SK-MEL-5 (cell line): Measurements from ENCODE around the gene UBAP2L. TPM values are rescaled to one million over a fixed set of nuclear protein-coding genes. Genes with fewer than 3 reads are reported as not detected.
"Not testable (repeated sequence)": the region's sequence is repeated elsewhere in the genome, so short reads cannot be mapped to it uniquely, and the experiment has no call there.

Source experiments
- DNase-seq: peaks from one replicate; pipeline ENCODE4 v3.0.0-alpha.2; 2016; ENCODE audit warnings: low read depth, low spot score
- in situ Hi-C: cut with HindIII; loops from 2 replicates; pipeline ENCODE4 v1.10.0; 2016; ENCODE audit warnings: low sequenced_read_pairs, high pct_unique_total_duplicates, low pct_unique_long_range_greater_than_20kb
- total RNA-seq: library from RNA; depleted of rRNA; stranded (reverse); fragments of >200 nt; shearing (Covaris generic); gene quantifications from 2 replicates; pipeline ENCODE4 v1.2.3, GENCODE V29; 2014

The UBAP2L gene
- total RNA-seq, 1 experiment from 2014 or later = 161 TPM

DNA sequence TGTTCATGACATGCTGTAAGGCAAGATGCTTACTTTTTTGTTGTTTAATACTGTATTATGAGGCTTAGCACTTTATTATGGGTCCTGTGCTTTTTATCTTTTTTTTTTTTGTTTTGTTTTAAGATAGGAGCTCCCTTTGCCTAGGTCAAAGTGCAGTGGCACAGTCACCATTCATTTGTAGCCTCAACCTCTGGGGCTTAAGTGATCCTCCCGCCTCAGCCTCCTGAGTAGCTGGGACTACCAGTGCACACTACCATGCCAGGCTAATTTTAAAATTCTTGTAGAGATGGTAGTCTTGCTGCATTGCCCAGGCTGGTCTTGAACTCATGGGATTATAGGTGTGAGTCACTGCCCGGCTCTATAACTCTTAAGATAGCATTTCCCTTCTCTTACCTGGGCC, 4.6 kb downstream of the UBAP2L start:
- in situ Hi-C loops = no loop called here
- DNase-seq = no peak

DNA sequence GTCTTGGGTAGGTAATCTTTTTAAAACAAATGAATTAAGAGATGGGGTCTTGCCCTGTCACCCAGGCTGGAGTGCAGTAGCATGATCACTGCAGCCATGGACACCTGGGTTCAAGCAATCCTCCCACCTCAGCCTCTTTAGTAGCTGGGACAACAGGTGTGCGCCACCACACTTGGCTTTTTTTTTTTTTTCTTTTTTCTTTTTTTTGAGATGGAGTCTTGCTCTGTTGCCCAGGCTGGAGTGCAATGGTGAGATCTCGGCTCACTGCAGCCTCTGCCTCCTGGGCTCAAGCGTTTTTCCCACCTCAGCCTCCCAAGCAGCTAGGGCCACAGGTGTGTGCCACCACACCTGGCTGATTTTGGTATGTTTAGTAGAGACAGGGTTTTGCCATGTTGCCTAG, 10.4 kb downstream of the UBAP2L start:
- in situ Hi-C loops, DNase-seq: not testable (repeated sequence)

DNA sequence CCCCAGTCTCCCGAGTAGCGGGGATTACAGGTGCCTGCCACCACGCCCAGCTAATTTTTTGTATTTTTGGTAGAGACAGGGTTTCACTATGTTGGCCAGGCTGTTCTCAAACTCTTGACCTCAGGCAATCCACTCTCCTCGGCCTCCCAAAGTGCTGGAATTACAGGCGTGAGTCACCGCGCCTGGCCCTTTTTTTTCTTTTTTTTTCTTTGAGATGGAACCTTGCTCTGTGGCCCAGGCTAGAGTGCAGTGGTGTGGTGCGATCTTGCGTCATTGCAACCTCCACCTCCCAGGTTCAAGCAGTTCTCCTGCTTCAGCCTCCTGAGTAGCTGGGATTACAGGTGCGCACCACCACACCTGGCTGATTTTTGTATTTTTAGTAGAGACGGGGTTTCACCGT, 12.4 kb downstream of the UBAP2L start:
- in situ Hi-C loops, DNase-seq: not testable (repeated sequence)

DNA sequence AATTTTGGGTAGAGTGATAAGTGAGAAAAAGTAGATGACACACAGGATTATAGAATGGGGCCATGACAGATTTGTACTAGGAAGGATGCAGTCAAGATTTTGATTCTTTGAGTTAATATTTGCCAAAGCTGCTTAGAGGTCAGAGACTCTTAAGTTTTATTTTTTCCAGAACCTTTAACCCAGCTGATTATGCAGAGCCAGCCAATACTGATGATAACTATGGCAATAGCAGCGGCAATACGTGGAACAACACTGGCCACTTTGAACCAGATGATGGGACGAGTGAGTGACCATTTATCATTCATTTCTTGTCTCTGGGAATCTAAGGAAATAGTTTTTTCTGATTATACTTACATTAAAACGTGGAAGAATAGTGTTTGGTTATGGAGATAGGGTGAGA, 16.1 kb downstream of the UBAP2L start:
- in situ Hi-C loops = no loop called here
- DNase-seq = no peak

DNA sequence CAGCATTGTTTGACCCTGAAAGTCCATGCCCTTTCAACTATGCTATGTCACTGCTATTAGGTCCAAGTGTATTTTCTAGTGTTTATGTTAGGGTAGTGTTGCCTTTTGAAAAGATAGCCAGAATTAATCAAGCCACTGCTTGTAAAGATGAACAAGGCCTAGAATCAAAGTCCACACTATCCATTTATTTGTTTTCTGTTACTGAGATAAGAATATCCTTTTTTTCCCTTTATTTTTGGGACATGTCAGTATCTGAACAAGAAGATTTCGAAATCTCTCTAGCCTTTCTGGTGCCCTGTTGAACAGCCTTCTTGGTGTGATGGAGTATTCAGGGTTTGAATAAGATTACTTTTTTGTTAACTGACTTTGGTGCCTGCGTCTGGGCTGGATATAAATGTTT, 16.7 kb downstream of the UBAP2L start:
- in situ Hi-C loops = no loop called here
- DNase-seq = no peak

DNA sequence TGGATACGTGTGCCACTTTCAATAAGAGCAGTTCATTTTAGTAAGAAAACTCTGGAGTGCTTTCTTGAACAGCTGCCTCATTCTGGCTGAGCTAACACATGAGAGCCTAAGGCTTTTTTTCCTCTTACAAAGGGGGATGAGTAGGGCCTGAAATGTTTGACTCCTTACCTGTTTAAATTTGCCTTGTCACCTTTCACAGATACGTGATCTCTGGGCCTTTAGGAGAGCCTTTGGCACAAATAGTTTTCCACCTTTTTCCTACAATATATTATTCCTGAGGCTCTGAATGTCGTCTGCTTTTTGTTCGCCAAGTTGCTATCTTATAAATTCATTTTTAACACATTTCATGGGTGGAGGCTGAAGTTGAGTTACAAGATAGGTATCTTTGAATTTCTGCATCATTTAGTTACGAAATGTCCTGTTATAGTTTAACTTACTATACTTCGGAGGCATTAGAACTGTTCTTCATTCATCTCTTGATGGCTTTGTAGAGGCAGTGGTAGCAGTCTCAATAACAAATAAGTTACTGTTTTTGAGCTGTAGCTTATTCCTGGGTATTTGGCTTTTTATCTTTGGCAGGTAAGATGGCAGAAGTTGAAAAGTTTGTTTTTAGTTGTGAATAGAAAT, 17.2 kb downstream of the UBAP2L start:
- in situ Hi-C loops = no loop called here
- DNase-seq = no peak

DNA sequence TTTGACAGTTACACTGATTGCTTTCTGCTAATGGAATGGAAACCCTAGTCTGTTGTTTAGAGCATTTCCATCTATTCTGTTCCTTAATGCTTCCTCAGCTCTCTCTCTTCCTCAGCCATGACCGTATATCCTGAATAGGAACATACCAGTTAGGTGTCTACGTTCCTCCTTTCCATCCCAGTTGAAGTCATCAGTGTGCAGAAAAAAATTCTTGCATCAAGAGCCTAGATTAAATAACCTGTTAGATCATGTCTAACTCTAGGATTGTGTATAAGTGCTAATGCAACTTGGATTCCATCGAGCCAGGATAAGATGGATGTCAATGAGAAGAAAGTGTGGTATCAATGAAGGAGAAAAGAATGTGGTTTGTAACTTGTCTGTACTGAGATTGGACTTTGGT, 18.7 kb downstream of the UBAP2L start:
- in situ Hi-C loops = no loop called here
- DNase-seq = no peak

DNA sequence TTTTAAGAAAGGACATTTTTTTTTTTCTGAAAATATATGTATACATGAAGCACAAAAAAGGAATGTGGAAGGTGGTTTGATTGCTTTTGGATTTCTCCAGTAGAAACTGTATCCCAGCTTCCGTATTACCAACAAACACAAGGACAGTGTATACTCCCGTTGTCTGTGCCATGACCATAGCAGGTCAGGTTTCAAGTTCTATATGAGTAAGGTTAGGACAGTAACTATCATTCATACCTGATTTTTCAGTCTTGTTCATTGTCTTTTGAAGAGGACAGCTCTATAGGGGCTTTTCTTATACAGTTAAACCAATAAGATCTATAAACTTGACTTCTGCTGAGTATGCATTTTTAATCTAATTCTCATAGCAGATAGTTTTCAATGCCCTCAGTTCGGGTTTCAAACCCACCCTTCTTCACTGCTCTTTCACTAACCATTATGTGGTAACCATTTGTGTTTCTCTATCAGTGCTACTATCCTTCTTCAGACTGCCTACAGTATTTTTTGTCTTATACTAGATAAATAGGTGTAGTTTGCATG, 19.6 kb downstream of the UBAP2L start:
- DNase-seq = no peak
- in situ Hi-C loops = no loop called here

DNA sequence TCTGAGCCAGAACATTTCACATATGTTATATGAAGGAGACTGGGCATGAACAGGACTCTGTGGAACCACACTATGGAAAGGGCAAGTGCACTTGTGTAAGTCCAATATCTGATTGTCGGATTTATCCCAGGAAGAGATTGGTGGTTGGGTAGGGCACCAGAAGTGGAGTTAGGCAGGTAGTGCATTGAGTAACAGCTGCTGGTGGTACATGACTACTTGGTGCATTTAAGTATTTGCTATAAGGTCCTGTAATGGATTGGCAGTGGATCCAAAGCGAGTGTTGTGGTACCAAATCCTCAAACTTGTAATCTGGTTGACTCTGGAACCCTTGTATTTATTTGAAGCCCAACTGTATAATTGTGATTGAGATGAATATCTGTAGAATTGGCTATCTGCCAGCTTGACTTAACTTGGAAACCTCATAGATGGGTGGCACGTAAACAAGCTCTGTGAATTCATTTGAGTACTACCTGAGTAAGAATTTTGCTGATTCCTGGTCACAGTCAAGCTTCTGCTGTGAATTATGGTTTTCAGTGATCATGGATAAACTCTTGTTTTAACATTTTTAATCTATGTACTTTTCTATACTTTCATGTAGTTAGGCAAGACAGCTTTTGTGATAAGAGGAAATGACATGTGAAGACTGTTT, 21.1 kb downstream of the UBAP2L start:
- DNase-seq = no peak
- in situ Hi-C loops = no loop called here

DNA sequence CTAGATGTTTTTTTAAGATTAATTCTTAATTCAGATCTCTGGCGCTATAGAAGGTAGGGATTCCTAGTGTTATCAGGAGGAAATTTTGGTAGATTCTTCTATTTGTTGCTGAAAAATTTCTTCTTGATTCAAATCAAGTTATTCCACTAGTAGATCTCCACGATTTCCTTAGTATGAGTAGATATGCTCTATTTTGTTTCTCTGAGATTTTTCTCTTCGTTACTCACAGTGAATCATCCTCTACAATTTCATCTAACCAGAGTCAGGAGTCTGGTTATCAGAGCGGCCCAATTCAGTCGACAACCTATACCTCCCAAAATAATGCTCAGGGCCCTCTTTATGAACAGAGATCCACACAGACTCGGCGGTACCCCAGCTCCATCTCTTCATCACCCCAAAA, 32.9 kb downstream of the UBAP2L start:
- in situ Hi-C loops = no loop called here
- no peak for DNase-seq

DNA sequence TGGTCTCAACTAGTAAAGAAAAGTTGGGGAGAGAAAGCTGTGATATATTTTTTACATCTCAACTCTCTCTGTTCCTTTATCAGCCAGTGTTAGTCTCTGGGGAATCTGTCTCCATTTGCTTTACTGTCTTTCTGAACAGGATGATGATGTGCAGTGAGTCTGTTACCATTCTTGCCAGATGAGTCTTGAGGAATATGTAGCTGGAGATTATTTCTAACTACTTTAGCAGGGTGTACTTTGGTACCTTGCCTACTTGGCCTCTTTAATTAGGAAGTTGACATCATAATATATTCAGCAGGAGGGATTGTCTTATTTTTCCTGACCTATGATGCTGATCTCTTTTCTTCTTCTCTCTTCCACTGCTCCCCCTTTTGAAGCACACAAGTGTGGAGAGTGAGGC, 35.9 kb downstream of the UBAP2L start:
- in situ Hi-C loops = no loop called here
- DNase-seq = no peak

DNA sequence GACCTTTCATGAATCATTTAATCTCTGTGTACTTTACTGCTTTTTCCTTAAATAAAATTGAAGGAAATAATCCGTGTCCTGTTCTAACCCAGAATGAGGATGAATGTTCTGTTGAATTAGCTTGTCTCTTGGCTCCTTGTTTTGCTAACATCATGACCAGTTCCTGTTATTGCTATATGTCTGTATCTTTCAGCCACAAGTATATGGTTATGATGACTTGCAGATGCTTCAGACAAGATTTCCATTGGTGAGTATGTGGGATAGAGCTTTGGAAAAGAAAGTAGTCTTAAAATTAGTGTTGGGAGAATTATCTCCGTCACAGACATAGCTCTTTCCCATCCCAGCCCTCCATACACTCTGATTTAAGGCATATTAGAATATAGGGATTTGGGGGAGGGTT, 38.0 kb downstream of the UBAP2L start:
- in situ Hi-C loops = no loop called here

DNA sequence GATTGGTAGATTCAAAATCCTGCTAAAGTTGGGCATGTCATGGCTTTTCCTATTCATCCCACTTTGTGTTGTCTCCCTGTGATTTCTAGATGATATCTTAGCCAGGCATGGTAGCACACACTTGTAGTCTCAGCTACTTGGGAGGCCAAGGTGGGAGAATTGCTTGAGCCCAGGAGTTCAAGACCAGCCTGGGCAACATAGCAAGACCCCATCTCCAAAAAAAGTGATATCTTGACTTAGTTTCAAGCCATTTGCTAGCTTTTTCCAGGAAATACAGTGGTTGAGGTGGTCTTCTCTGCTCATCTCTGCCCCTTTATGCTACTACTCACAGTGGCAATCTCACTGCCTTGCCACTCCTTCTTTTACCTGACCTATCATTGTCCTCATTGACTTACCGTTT, 39.4 kb downstream of the UBAP2L start:
- in situ Hi-C loops = no loop called here
- no peak for DNase-seq

More for the DNA sequence above, 38.0 kb downstream of the UBAP2L start:
- DNase-seq = no peak

DNA sequence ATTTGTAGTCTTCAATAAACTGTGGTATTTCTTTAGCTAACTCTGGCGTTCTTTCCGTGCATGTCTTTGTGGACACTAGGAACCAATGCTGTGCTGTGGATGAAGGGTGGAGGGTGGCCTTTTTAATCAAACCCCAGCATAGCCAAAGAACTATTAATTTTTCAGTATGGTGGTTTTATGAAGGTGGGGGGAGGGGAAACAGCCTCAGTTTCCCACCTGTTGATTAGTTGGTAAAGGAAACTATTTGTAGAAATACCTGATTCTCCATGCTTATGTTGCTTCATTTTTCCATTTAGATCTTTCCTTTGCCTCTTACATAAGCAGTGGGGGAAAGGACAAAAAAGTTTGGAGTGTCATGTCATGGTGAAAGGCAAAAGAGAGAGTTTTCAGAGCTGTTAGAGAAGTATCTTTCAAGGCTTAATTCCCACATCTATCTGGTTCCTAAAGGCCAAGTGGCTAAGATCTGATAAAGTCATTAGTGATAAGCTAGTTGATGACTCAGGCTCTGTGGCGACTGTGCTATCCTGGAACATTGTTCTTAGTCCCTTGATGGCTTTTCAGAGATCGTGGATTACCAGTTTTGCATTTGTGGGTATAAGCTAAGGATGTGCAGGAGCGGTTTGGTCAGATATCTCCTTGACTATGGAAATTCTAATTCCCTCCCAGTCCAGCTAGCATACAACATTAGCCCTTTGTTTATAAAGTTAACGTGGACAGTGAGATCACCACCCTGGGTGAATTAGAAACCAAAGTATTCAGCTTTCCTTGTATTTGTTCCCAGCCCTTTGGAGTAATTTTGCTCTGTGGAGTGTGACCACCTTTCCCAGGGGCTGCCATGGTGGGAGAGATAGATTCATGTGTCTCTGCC, 42.9 kb downstream of the UBAP2L start:
- in situ Hi-C loops = no loop called here
- DNase-seq = no peak

DNA sequence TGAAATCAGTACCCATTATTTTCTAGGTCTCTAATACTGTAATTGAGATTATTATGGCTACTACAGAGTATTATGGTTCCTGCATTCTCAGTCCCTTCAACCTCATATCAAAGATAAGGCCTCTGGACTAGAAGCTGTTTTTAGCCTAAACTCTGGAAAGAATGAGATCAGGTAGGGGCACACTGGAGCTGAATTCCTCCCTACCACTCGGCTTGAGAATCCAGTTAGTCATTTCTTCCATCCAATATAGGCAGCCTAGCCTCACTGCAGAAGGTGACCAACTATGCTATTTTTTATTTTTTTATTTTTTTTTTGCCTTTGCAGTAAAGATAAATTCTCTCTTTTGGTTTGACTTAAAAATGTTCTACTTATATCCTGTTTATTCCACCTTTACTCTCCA, 43.7 kb downstream of the UBAP2L start:
- in situ Hi-C loops = no loop called here
- no peak for DNase-seq

DNA sequence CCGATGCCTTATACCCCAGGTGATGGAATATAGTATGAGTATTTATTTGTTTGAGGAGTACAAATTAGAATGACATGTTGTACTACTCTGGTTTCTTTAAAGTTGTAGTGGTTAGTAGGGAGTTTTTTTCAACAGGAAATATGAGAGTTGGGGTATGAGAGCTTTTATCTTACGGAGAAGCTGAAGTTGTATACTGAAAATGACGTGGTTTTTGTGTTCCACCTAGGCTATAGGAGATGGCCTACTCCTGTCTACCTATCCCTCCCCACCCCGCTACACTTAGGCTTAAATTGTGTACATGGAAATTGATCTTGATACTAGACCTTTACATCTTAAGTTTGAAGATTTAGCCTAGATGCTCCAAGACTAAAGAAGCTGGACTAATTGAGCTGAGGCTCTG, 44.8 kb downstream of the UBAP2L start:
- in situ Hi-C loops = no loop called here
- no peak for DNase-seq

DNA sequence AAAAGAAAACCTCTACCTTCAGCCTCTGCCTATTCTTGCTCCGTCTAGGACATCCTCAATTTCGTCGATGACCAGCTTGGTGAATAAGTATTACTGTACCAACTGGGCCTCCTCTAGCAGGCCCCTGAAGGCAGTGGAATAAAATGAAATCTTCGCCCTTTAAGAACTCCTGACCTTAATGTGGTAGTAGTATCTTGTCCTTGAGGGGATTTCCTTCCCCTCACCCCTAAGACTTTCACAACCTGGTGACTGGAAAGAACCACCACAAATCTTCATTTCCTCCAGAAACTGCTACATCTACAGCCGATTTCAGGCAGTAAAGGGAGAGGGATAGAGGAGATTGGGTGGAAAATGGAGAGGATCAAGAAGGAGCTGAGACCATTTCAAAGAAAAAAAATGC, 50.1 kb downstream of the UBAP2L start:
- in situ Hi-C loops = no loop called here

DNA sequence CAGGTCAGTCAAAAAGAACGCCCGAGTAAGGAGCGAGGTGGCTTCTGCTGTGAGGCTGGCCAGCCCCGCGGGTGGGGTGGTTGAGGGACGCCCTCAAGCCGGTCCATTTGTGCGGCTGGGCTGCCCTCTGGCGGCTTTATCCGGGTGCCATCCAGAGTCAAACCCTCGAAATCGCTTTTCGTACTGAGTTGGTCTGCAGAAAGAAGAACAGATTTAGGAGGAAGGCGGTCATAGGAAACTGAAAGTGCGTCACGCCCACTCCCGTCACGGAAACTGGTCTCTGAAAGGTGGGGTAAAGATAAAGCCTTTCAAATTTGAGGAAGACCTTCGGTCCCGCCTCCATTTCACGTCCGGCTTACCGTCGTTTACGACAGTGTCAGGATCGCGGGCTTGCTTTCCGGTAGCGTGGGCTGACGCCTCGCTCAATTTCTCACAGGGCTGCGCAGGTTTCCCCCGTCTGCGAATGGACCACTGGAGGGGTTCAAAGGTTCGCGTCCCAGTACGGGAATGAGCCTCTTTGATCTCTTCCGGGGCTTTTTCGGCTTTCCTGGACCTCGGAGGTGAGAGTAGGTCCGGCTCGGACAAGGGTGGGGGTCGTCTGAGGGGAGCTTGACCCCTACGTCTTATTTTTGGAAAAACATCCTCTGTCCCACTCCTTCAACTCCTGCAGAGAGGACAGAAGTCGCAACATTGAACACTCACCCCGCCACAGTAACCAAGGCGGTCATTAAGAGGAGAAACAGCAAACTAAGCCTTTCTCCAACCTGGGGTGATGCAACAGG, 51.7 kb downstream of the UBAP2L start, which contains the start of gene HAX1:
TSS of gene HAX1 (plus strand) at position 413 of the 782 bp plus-strand sequence. CDS start at position 508, 95 bp downstream.
- in situ Hi-C loops = no loop called here
- peak; percentile 98 for DNase-seq

More for the DNA sequence above, 50.1 kb downstream of the UBAP2L start:
- no peak for DNase-seq
